ENCODE measurements around the gene SLC22A23.

DNA sequence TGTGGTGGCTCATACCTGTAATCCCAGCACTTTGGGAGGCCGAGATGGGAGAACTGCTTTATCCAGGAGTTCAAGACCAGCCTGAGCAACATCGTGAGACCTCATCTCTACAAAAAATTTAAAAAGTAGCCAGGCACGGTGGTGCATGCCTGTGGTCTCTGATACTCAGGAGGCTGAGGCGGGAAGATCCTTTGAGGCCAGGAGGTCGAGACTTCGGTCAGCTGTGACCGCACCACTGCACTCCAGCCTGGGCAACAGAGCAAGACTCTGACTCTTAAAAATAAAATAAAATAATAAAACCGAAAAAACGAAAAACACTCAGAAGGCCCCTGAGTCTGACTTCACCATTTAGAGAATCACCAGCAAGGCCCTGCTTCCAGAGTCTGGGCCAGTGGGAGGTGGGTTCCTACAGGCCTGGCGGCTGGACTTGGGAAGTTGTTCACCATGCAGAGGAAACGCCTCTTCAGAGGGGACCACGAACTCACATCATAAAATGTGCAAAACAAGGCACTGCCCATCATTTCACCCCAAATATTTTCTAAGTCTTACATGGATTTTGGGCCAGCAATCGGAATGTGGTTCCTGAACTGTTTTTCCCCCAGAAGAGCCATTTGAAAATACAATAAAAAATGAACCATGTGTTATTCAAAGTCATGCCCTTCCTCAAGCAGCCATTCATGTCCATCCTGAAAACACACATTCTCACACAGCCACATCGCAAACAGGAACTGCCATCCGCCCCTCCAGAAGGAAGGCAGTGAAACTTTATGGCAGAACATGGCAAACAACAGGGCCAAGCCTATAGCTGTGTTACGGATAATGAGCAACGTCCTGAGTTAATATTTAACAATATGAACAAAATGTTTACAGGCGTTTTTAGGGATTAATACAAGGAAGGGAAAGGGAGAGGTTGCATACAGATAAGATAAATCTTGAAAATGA is 57.8 kb downstream of the SLC22A23 start:
- TF ChIP-seq, protein P1, sequence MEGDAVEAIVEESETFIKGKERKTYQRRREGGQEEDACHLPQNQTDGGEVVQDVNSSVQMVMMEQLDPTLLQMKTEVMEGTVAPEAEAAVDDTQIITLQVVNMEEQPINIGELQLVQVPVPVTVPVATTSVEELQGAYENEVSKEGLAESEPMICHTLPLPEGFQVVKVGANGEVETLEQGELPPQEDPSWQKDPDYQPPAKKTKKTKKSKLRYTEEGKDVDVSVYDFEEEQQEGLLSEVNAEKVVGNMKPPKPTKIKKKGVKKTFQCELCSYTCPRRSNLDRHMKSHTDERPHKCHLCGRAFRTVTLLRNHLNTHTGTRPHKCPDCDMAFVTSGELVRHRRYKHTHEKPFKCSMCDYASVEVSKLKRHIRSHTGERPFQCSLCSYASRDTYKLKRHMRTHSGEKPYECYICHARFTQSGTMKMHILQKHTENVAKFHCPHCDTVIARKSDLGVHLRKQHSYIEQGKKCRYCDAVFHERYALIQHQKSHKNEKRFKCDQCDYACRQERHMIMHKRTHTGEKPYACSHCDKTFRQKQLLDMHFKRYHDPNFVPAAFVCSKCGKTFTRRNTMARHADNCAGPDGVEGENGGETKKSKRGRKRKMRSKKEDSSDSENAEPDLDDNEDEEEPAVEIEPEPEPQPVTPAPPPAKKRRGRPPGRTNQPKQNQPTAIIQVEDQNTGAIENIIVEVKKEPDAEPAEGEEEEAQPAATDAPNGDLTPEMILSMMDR (conservative IDR thresholded peaks at IDR 0.05; ENCODE audit: low read depth, low read length): no peak
- TF ChIP-seq EZH2 (IDR thresholded peaks at IDR 0.05; ENCODE audit: low read length, unreplicated experiment) (no peak), EZH2phosphoT487 (IDR thresholded peaks at IDR 0.05; ENCODE audit: borderline replicate concordance, low read length) (no peak)

All from PC-3 (cell line).